Measurements from ENCODE around the gene IGF1. TPM values are rescaled to one million over a fixed set of nuclear protein-coding genes. Genes with fewer than 3 reads are reported as not detected.

IGF1 gene
- total and polyA plus RNA-seq, 3 donors from 2014 or later, result 16.2 to 50.9 (median 16.9) TPM

DNA sequence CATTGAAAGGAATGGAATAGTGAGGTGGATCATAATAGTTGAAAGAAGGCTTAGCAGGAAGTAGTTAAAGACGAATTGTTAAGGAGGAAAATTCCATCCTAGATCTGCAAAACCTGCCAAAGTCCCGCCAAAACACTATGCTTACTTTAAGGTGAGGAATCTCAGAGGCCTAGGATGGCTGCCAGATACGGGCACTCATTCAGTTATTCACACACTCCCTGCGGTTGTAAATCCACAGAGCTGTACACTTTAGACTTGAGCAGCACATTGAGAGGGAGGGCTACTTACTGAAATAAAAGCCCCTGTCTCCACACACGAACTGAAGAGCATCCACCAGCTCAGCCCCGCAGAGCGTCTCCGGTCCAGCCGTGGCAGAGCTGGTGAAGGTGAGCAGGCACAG, 5.0 kb downstream of the IGF1 start:
- Histone ChIP-seq H3K4me1 (no peaks in the 10 kb centered on the region), H3K27me3 (no peaks in the 10 kb centered on the region), H3K27ac (no peak overlapping the region), H3K36me3 (ENCODE audit: low read depth, missing control alignments) (no peaks in the 10 kb centered on the region), H3K9me3 (no peaks in the 10 kb centered on the region), H3K4me3 (no peak overlapping the region)
- 71 to 82% methylated on average over 9 of the region's 9 CpGs for WGBS, 2 donors
- no peak for DNase-seq
- intact Hi-C loops (cut with DNase I; ENCODE audit: low total_unique reads), result no loop called here
- TF ChIP-seq POLR2A (IDR thresholded peaks at IDR 0.05), result no peak
- TF ChIP-seq, protein P1, sequence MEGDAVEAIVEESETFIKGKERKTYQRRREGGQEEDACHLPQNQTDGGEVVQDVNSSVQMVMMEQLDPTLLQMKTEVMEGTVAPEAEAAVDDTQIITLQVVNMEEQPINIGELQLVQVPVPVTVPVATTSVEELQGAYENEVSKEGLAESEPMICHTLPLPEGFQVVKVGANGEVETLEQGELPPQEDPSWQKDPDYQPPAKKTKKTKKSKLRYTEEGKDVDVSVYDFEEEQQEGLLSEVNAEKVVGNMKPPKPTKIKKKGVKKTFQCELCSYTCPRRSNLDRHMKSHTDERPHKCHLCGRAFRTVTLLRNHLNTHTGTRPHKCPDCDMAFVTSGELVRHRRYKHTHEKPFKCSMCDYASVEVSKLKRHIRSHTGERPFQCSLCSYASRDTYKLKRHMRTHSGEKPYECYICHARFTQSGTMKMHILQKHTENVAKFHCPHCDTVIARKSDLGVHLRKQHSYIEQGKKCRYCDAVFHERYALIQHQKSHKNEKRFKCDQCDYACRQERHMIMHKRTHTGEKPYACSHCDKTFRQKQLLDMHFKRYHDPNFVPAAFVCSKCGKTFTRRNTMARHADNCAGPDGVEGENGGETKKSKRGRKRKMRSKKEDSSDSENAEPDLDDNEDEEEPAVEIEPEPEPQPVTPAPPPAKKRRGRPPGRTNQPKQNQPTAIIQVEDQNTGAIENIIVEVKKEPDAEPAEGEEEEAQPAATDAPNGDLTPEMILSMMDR (IDR thresholded peaks at IDR 0.05), result no peak

GRCh38 chr12:102474438-102475064, 5.8 kb downstream of the IGF1 start:
- Histone ChIP-seq H3K4me1 (no peaks in the 10 kb centered on the region), H3K4me3 (no peak overlapping the region), H3K27ac (no peak overlapping the region), H3K27me3 (no peaks in the 10 kb centered on the region), H3K9me3 (no peaks in the 10 kb centered on the region), H3K36me3 (ENCODE audit: low read depth, missing control alignments) (no peaks in the 10 kb centered on the region)
- intact Hi-C loops (cut with DNase I; ENCODE audit: low total_unique reads), result no loop called here
- no peak for DNase-seq
- WGBS, 2 donors, result 82 to 85% methylated on average over 3 of the region's 3 CpGs
- no peak for TF ChIP-seq POLR2A (IDR thresholded peaks at IDR 0.05)
- TF ChIP-seq, protein P1 (IDR thresholded peaks at IDR 0.05), result no peak

DNA sequence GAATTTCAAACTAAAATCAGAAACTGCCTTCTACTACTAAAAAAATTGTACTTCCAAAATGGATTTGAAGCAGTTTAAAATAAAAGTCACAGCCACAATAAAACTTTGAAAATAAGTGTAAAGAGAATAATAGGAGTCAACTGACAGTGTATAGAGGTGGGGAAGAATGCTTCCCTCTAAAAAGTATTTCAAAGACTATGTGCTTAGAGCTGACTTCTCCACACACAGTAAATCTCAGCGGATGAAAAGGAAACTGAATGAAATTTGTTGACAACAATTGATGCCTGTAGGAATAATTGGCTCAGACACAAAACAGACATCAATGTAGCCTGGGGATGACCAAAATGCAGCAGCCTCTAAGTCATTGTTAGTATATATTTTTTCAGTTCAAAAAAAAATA, 7.9 kb downstream of the IGF1 start:
- DNase-seq, result no peak
- Histone ChIP-seq H3K27ac (no peak overlapping the region), H3K9me3 (no peaks in the 10 kb centered on the region), H3K36me3 (ENCODE audit: low read depth, missing control alignments) (no peaks in the 10 kb centered on the region), H3K27me3 (no peaks in the 10 kb centered on the region), H3K4me3 (no peak overlapping the region), H3K4me1 (no peaks in the 10 kb centered on the region)
- 87 to 92% methylated on average over 1 of the region's 1 CpG for WGBS, 2 donors
- intact Hi-C loops (cut with DNase I; ENCODE audit: low total_unique reads), result no loop called here
- no peak for TF ChIP-seq POLR2A (IDR thresholded peaks at IDR 0.05)
- TF ChIP-seq, protein P1 (IDR thresholded peaks at IDR 0.05), result no peak

DNA sequence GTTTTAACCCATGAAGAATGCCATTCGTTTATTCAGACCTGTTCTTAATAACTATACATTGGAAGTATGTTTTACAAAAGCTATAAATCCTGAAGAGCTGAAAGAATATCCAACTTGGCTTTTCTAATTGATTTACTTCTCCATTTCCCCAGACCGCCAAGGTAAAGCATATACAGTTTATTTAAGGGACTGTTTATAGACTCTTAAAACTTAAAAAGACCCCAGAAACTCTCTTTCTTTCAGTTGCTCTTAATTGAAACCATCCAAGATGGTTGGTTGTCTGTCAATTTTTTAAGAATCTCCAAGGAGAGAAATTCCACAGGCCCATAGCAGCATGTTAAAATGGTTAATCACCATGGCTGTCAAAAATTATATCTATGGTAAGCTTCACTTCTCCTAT, 8.8 kb downstream of the IGF1 start:
- Histone ChIP-seq H3K9me3 (no peaks in the 10 kb centered on the region), H3K36me3 (ENCODE audit: low read depth, missing control alignments) (no peaks in the 10 kb centered on the region), H3K4me3 (no peak overlapping the region), H3K27me3 (no peaks in the 10 kb centered on the region), H3K4me1 (no peaks in the 10 kb centered on the region), H3K27ac (no peak overlapping the region)
- DNase-seq, result no peak
- 71 to 74% methylated on average over 2 of the region's 2 CpGs for WGBS, 2 donors
- no peak for TF ChIP-seq POLR2A (IDR thresholded peaks at IDR 0.05)
- TF ChIP-seq, protein P1 (IDR thresholded peaks at IDR 0.05), result no peak
- intact Hi-C loops (cut with DNase I; ENCODE audit: low total_unique reads), result no loop called here

DNA sequence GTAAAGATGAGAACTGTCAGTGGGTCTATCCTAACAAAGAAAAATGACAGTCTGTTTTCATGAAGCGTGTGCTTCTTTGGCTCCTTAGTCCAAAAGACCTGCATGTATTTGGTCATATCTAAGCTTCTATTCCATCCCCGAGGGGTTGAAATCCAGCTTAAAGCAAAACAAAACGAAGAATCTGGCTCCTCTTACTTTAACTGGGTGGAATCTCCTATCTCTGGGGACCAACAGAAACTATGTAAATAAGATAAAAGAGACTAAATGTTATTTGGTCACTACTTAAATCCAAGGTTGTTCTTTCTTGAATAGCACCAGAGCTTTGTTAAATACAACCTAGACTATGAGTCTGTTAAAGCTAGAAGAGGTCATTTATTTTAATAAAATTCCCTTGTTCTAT, 9.4 kb downstream of the IGF1 start:
- Histone ChIP-seq H3K27ac (peak overlapping the region in 1 of 2 donors; percentile 43), H3K36me3 (ENCODE audit: low read depth, missing control alignments) (no peaks in the 10 kb centered on the region), H3K4me1 (no peaks in the 10 kb centered on the region), H3K4me3 (no peak overlapping the region), H3K9me3 (no peaks in the 10 kb centered on the region), H3K27me3 (no peaks in the 10 kb centered on the region)
- TF ChIP-seq POLR2A (IDR thresholded peaks at IDR 0.05), result no peak
- TF ChIP-seq, protein P1 (IDR thresholded peaks at IDR 0.05), result no peak
- 45 to 48% methylated on average over 3 of the region's 3 CpGs for WGBS, 2 donors
- intact Hi-C loops (cut with DNase I; ENCODE audit: low total_unique reads), result no loop called here
- DNase-seq, result no peak

Data from testis (tissue), 3 donors.